Loucy (cell line): ENCODE results near the gene IL36B.

Source experiments
- CTCF ChIP-seq: fragments of 200-600 bp; sonication (generic); conservative IDR thresholded peaks from 2 replicates; pipeline ENCODE4 v1.5.1; 2014; ENCODE audit warnings: mild to moderate bottlenecking, antibody characterized with exemption, low read length
- EZH2phosphoT487 ChIP-seq: fragments of 200-600 bp; IDR thresholded peaks from 2 replicates; pipeline ENCODE4 v1.6.1; 2018; ENCODE audit warnings: antibody characterized with exemption, mild to moderate bottlenecking, moderate library complexity, borderline replicate concordance

GRCh38 chr2:112985090-112985489 is 67.6 kb downstream of the IL36B start:
- TF ChIP-seq CTCF (no peak), EZH2phosphoT487 (no peak)
